Activated T-cell treated with anti-CD3 and anti-CD28 coated beads, Interleukin-2, amount 50 U/mL, for 72 hours (primary cell): ENCODE results near the gene COMMD1. TPM values are rescaled to one million over a fixed set of nuclear protein-coding genes. Genes with fewer than 3 reads are reported as not detected.

Experiments
- ATAC-seq, 2 donors: fragments of 150-1000 bp; cut with Tn5 transposase; replicated peaks in 1 of 2; 2 replicates each; pipeline ENCODE4 v1.10.0; 2021; ENCODE audit warnings: moderate library complexity in 2 of 2, mild to moderate bottlenecking in 1 of 2
- DNase-seq, 2 donors: peaks; one replicate each; pipeline ENCODE4 v3.0.0; 2021 to 2022; ENCODE audit warnings: mixed read lengths in 1 of 2
- H3K27ac Mint-ChIP-seq: one replicate; pipeline ENCODE4 v1.8.0; 2022; ENCODE audit warnings: mild to moderate bottlenecking, moderate library complexity, mixed read lengths
- H3K27me3 Mint-ChIP-seq: one replicate; pipeline ENCODE4 v1.8.0; 2022; ENCODE audit warnings: low read depth, mixed read lengths
- H3K36me3 Mint-ChIP-seq, 2 donors: one replicate each; pipeline ENCODE4 v1.8.0; 2022; ENCODE audit warnings: mixed read lengths in 2 of 2, mild to moderate bottlenecking in 1 of 2; ENCODE audit not compliant: insufficient read depth in 2 of 2
- H3K4me1 Mint-ChIP-seq: one replicate; pipeline ENCODE4 v1.8.0; 2022; ENCODE audit warnings: low read depth, mixed read lengths
- H3K4me3 Mint-ChIP-seq, 2 donors: one replicate each; pipeline ENCODE4 v1.8.0; 2022; ENCODE audit warnings: mild to moderate bottlenecking in 2 of 2, mixed read lengths in 2 of 2, moderate library complexity in 2 of 2
- H3K9me3 Mint-ChIP-seq, 2 donors: one replicate each; pipeline ENCODE4 v1.8.0; 2022; ENCODE audit warnings: mixed read lengths in 2 of 2
- total RNA-seq, 2 donors: library from RNA; stranded (reverse); gene quantifications; one replicate each; pipeline ENCODE4 v1.2.3, GENCODE V29; 2022

Gene COMMD1
- total RNA-seq, 2 donors from 2014 or later, result 34.3 to 34.7 TPM

DNA sequence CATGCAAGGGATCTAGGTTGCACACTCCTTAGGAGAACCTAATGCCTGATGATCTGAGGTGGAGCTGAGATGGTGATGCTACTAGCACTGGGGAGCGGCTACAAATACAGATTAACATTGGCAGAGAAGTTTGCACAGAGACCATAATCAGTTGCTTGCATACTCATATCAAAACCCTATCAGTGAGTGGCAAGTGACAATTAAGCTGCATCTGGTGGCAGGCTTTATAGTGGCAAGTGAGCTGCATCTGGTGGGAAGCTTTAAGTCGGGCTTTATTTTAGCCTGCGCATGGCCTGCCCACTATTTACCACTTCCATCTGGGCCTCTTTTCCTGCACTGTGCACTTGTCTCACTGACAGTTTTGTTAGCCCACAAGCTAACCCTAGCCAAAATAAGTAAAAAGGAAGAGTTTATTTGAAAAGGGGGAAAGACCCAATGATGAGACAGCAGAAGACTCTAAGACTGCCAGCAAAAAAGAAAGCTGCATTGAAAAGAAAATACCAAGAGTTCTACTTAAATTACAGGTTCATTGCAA, 149.5 kb downstream of the COMMD1 start:
- peaks cover 22% of the 10 kb centered on the region for H3K4me1 Mint-ChIP-seq
- peak; percentile 37 to 43 for ATAC-seq
- H3K27me3 Mint-ChIP-seq, result no peaks in the 10 kb centered on the region
- DNase-seq, result no peak
- H3K36me3 Mint-ChIP-seq, result peaks cover 0 to 3% of the 10 kb centered on the region in 2 donors
- H3K4me3 Mint-ChIP-seq, result no peak overlapping the region
- no peak overlapping the region for H3K27ac Mint-ChIP-seq
- no peaks in the 10 kb centered on the region for H3K9me3 Mint-ChIP-seq

GRCh38 chr2:62055724-62056336, 150.4 kb downstream of the COMMD1 start:
- H3K27me3 Mint-ChIP-seq, result no peaks in the 10 kb centered on the region
- peak in 1 of 2 donors; percentile 7 for DNase-seq
- H3K4me1 Mint-ChIP-seq, result peaks cover 22% of the 10 kb centered on the region
- H3K27ac Mint-ChIP-seq, result no peak overlapping the region
- no peak overlapping the region for H3K4me3 Mint-ChIP-seq
- peak; percentile 46 to 60 for ATAC-seq
- H3K9me3 Mint-ChIP-seq, result no peaks in the 10 kb centered on the region
- peaks cover 0 to 3% of the 10 kb centered on the region in 2 donors for H3K36me3 Mint-ChIP-seq

DNA sequence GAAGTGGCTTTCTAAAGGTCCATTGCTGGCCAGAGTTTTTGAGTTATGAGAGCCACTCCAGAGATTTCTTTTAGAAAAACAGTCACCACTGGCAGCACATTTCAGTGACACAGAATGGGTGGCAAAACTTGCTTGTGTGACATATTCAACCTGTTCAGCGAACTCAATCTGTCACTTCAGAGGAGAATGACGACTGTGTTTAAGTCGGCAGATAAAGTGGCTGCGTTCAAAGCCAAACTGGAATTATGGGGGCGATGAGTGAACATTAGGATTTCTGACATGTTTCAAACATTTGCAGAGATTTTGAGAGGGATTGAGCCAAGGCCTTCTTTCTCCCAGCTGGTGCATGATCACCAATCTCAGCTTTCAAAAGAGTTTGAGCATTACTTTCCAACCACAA, 150.9 kb downstream of the COMMD1 start:
- peaks cover 0 to 7% of the 10 kb centered on the region in 2 donors for H3K36me3 Mint-ChIP-seq
- DNase-seq (no peak), ATAC-seq (no peak)
- H3K27me3 Mint-ChIP-seq, result no peaks in the 10 kb centered on the region
- H3K27ac Mint-ChIP-seq, result no peak overlapping the region
- H3K4me1 Mint-ChIP-seq, result peaks cover 22% of the 10 kb centered on the region
- no peaks in the 10 kb centered on the region for H3K9me3 Mint-ChIP-seq
- H3K4me3 Mint-ChIP-seq, result no peak overlapping the region

- peaks cover 7% of the 10 kb centered on the region for H3K4me1 Mint-ChIP-seq
- ATAC-seq, result no peak
- H3K27me3 Mint-ChIP-seq, result no peaks in the 10 kb centered on the region
- peaks cover 0 to 2% of the 10 kb centered on the region in 2 donors for H3K9me3 Mint-ChIP-seq
- no peak for DNase-seq
- H3K4me3 Mint-ChIP-seq, result no peak overlapping the region
- H3K36me3 Mint-ChIP-seq, result peaks cover 0 to 6% of the 10 kb centered on the region in 2 donors
- H3K27ac Mint-ChIP-seq, result no peak overlapping the region
These were observed 159.8 kb downstream of the COMMD1 start for GRCh38 chr2:62065243-62065642.

DNA sequence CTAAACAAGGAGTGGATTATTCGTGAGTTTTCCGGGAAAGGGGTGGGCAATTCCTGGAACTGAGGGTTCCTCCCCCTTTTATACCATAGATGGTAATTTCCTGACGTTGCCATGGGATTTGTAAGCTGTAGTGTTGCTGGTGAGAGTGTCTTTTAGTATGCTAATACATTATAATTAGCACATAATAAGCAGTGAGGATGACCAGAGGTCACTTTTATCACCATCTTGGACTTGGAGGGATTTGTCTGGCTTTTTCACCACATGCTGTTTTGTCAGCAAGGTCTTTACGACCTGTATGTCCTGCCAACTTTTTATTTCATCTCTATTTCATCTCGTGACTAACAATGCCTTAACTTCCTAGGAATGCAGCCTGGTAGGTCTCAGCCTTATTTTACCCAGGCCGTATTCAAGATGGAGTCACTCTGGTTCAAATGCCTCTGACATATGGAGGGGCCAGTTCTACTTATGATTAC, 165.7 kb downstream of the COMMD1 start:
- ATAC-seq (no peak), DNase-seq (no peak)
- H3K9me3 Mint-ChIP-seq, result peaks cover 0 to 3% of the 10 kb centered on the region in 2 donors
- no peaks in the 10 kb centered on the region for H3K27me3 Mint-ChIP-seq
- no peak overlapping the region for H3K27ac Mint-ChIP-seq
- peaks cover 8% of the 10 kb centered on the region for H3K4me1 Mint-ChIP-seq
- H3K4me3 Mint-ChIP-seq, result no peak overlapping the region
- H3K36me3 Mint-ChIP-seq, result peaks cover 2 to 5% of the 10 kb centered on the region in 2 donors

GRCh38 chr2:62071760-62072680, 166.5 kb downstream of the COMMD1 start:
- peaks cover 0 to 3% of the 10 kb centered on the region in 2 donors for H3K9me3 Mint-ChIP-seq
- peaks cover 6% of the 10 kb centered on the region for H3K4me1 Mint-ChIP-seq
- H3K4me3 Mint-ChIP-seq, result no peak overlapping the region
- H3K27ac Mint-ChIP-seq, result no peak overlapping the region
- H3K36me3 Mint-ChIP-seq, result peaks cover 2 to 6% of the 10 kb centered on the region in 2 donors
- H3K27me3 Mint-ChIP-seq, result no peaks in the 10 kb centered on the region
- ATAC-seq (no peak), DNase-seq (no peak)

DNA sequence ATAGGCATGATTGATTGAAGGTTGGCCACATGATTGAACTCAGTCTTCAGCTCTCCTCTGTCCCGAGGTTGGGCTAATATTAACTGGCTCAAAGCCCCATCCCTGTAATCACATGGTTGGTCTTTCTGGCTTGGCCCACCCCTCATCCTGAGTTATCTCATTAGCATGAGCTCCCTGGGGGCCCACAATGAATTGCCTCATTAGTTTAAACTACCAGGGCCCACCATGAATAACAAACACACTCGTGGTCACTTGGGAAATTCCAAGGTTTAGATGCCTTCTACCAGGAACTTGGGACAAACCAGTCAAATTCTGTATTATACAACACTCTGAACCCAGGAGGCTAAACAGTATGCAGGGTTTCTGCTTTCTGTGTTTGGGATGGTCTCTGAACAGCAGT, 168.8 kb downstream of the COMMD1 start:
- Mint-ChIP-seq H3K27me3 (no peaks in the 10 kb centered on the region), H3K27ac (no peak overlapping the region), H3K4me1 (peaks cover 6% of the 10 kb centered on the region), H3K4me3 (no peak overlapping the region), H3K9me3 (peaks cover 0 to 1% of the 10 kb centered on the region in 2 donors), H3K36me3 (peaks cover 2 to 5% of the 10 kb centered on the region in 2 donors)
- ATAC-seq, result no peak
- DNase-seq, result no peak

DNA sequence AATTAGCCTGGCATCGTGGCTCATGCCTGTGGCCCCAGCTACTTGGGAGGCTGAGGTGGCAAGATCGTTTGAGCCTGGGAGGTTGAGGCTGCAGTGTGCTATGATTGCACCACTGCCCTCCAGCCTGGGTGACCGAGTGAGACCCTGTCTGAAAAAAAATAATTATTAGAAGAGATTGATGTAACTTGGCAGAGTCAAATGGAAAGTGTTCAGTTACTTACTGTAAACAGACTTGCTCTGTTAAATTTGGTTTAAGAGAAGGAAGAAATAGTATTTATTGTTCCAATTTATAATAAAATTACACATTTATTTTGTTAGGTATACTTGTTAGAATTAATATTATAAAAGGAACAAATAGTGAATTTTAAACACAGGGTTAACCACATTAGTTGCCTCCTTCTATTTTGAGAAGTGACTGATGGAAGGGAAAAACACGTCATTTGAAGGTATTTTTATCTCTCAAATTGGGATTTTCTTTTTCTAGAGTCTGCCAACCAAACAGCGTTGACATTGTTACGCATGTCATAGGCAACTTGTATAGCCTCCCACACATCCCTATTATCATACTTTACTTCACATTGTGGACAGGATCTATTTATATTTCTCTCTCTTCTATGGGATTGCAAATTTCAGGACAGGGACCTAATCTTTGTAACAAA, 171.6 kb downstream of the COMMD1 start:
- Mint-ChIP-seq H3K36me3 (peaks cover 2% of the 10 kb centered on the region in 2 donors), H3K9me3 (no peaks in the 10 kb centered on the region), H3K4me1 (no peaks in the 10 kb centered on the region), H3K27me3 (no peaks in the 10 kb centered on the region), H3K4me3 (no peak overlapping the region), H3K27ac (no peak overlapping the region)
- DNase-seq (no peak), ATAC-seq (no peak)

GRCh38 chr2:62084801-62085200, 179.3 kb downstream of the COMMD1 start:
- no peaks in the 10 kb centered on the region for H3K4me1 Mint-ChIP-seq
- no peaks in the 10 kb centered on the region for H3K9me3 Mint-ChIP-seq
- no peaks in the 10 kb centered on the region for H3K27me3 Mint-ChIP-seq
- ATAC-seq, result no peak
- DNase-seq, result no peak
- H3K36me3 Mint-ChIP-seq, result no peaks in the 10 kb centered on the region
- H3K4me3 Mint-ChIP-seq, result no peak overlapping the region
- H3K27ac Mint-ChIP-seq, result no peak overlapping the region

DNA sequence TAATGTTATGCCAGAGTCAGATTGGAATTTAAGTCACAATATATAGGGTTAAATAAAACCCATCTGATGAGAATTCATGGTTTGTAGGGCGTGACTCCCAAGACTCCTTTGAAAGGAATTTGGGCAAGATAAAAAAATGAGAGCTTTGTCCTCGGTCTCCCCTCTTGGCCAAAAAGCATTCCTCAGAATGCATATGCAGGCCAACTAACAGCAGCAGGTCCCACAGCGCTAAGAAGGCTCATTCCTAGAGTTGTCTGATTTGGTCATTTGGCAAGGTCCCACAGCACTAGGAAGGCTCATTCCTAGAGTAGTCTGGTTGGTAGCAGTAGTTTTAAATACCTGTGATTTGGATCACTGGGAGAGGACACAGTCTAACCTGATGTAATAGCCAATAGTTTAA, 184.2 kb downstream of the COMMD1 start:
- Mint-ChIP-seq H3K4me3 (no peak overlapping the region), H3K36me3 (no peaks in the 10 kb centered on the region), H3K27ac (no peak overlapping the region), H3K9me3 (no peaks in the 10 kb centered on the region), H3K4me1 (no peaks in the 10 kb centered on the region), H3K27me3 (no peaks in the 10 kb centered on the region)
- DNase-seq, result no peak
- no peak for ATAC-seq

DNA sequence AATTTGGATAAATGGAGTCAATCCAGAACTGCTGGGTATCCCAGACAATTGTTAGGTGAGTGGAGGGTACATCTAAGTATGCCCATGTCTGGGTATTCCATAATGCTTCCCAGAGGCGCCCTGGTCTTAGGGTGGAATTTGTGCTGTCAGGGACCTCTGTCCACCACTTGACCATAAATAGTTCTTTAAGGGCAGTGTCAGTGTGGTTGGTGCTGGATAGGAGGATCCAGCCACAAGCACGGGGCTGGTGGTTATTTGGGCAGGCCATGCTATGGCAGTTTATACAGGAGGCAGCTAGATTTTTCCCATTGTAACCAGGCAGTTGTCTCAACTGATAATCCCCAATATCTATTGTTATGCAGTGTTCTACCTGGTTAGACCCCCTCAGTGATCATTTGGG, 186.0 kb downstream of the COMMD1 start:
- no peaks in the 10 kb centered on the region for H3K27me3 Mint-ChIP-seq

GRCh38 chr2:62099050-62099449, 193.6 kb downstream of the COMMD1 start:
- Mint-ChIP-seq H3K4me3 (no peak overlapping the region), H3K36me3 (no peaks in the 10 kb centered on the region), H3K27me3 (no peaks in the 10 kb centered on the region), H3K9me3 (no peaks in the 10 kb centered on the region), H3K27ac (peak overlapping the region; percentile 51), H3K4me1 (no peaks in the 10 kb centered on the region)
- no peak for DNase-seq
- ATAC-seq, result no peak

More for the DNA sequence above, 186.0 kb downstream of the COMMD1 start:
- Mint-ChIP-seq H3K4me3 (no peak overlapping the region), H3K4me1 (no peaks in the 10 kb centered on the region), H3K27ac (no peak overlapping the region), H3K36me3 (no peaks in the 10 kb centered on the region), H3K9me3 (no peaks in the 10 kb centered on the region)
- DNase-seq (no peak), ATAC-seq (no peak)
